HG02798 (cell line): ENCODE results near the gene RASAL2.

Experiments used
- ATAC-seq: cut with Tn5 transposase; IDR thresholded peaks from one replicate; pipeline ENCODE4 v1.9.1; 2021; ENCODE audit warnings: mild to moderate bottlenecking; ENCODE audit not compliant: unreplicated experiment, poor library complexity

Gene RASAL2

GRCh38 chr1:178477373-178477772 is 383.5 kb downstream of the RASAL2 start:
- ATAC-seq, result no peak

- no peak for ATAC-seq
Observed at GRCh38 chr1:178477841-178478240, 383.9 kb downstream of the RASAL2 start.

GRCh38 chr1:178483251-178483957 is 389.5 kb downstream of the RASAL2 start:
- ATAC-seq, result no peak

GRCh38 chr1:178484698-178485225 is 390.9 kb downstream of the RASAL2 start:
- no peak for ATAC-seq

GRCh38 chr1:178485541-178485981 is 391.7 kb downstream of the RASAL2 start:
- ATAC-seq, result no peak

- no peak for ATAC-seq
Observed at GRCh38 chr1:178486100-178487069, 392.5 kb downstream of the RASAL2 start.

GRCh38 chr1:178487070-178487615 is 393.2 kb downstream of the RASAL2 start:
- ATAC-seq, result no peak

- no peak for ATAC-seq
Observed at GRCh38 chr1:178488393-178488792, 394.5 kb downstream of the RASAL2 start.

- no peak for ATAC-seq
Observed at GRCh38 chr1:178489399-178489798, 395.5 kb downstream of the RASAL2 start.

GRCh38 chr1:178490136-178490535 is 396.2 kb downstream of the RASAL2 start:
- no peak for ATAC-seq

GRCh38 chr1:178490967-178491366 is 397.1 kb downstream of the RASAL2 start:
- ATAC-seq, result no peak

GRCh38 chr1:178491721-178492120 is 397.8 kb downstream of the RASAL2 start:
- no peak for ATAC-seq

GRCh38 chr1:178492341-178492740 is 398.4 kb downstream of the RASAL2 start:
- no peak for ATAC-seq

GRCh38 chr1:178493301-178493741 is 399.4 kb downstream of the RASAL2 start:
- ATAC-seq, result no peak

GRCh38 chr1:178494569-178494971 is 400.7 kb downstream of the RASAL2 start:
- no peak for ATAC-seq

- ATAC-seq, result no peak
Observed at GRCh38 chr1:178495158-178495557, 401.3 kb downstream of the RASAL2 start.

- ATAC-seq, result no peak
Observed at GRCh38 chr1:178495741-178496409, 402.0 kb downstream of the RASAL2 start.

GRCh38 chr1:178496410-178497135 is 402.7 kb downstream of the RASAL2 start, which contains the start of gene CLEC20A:
Gene CLEC20A (minus strand): TSS chr1:178496964. CDS start chr1:178496939, 25 bp downstream.
- ATAC-seq, result no peak

- no peak for ATAC-seq
Observed at GRCh38 chr1:178497903-178498478, 404.1 kb downstream of the RASAL2 start.
